Activated CD8-positive, alpha-beta memory T cell treated with anti-CD3 and anti-CD28 coated beads for 1 hour (primary cell): ENCODE results near the gene MRPL49.
A peak's percentile ranks its signal among the peaks of the same experiment; 100 is the strongest.
"Not testable (repeated sequence)": the region's sequence is repeated elsewhere in the genome, so short reads cannot be mapped to it uniquely, and the experiment has no call there.

Source experiments
- DNase-seq, 2 donors: peaks; one replicate each; pipeline ENCODE4 v3.0.0-alpha.2; 2020; ENCODE audit warnings: low read depth in 1 of 2; ENCODE audit errors: extremely low read depth in 1 of 2

The MRPL49 gene

GRCh38 chr11:65132238-65132987, 10.3 kb downstream of the MRPL49 start:
- DNase-seq, result no peak

DNA sequence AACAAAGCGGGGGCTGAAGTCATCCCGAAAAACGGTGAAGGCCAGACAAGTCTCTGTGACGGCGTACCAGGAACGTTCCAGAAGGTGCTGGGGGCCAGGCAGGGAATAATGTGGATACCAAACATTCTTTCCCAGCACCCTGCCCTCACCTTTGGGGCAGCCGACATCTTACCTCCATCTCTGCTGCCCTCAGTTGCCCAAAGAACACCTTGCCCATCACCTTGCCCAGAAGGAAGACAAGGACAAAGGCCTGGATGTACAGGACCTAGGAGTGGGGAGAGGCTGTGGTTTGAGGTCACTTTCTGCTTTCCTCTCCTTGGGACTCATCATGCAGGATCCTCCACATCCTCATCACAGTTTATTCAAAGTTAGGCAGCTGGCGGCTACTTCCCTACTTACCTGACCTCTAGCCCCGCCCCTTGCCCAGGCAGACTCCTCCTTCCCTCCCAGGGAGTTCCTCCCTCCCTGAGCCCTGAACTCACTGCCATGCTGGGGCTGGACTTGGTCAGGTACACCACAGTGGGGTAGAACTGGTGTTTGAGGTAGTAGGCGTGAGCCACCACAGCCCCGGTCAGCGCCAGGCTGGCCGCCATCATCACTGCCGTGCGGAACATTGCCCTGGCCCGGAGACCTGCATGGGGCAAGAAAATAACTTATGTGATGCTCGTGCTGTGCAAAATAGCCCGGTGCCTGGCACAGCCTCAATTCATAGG, 11.0 kb downstream of the MRPL49 start:
- no peak for DNase-seq

DNA sequence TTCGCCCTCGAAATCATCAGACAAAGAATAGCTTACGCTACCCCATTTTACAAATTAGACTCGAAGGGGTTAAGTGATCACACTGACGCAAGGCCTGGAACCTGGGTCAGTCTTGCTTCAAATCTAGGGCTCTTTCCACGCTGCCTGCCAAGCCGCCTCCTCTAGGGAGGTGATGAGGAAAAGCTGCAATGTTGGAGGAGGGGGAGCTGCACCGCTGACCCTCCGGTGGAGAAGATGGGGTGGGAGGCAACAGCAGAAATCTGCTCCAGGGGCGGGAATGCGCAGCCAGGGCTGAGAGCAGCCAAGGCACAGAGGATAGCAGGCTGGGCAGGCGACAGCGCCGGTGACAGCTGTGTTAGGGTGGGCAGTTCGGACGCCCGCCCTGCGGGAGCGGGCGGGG, 11.6 kb downstream of the MRPL49 start:
- no peak for DNase-seq

DNA sequence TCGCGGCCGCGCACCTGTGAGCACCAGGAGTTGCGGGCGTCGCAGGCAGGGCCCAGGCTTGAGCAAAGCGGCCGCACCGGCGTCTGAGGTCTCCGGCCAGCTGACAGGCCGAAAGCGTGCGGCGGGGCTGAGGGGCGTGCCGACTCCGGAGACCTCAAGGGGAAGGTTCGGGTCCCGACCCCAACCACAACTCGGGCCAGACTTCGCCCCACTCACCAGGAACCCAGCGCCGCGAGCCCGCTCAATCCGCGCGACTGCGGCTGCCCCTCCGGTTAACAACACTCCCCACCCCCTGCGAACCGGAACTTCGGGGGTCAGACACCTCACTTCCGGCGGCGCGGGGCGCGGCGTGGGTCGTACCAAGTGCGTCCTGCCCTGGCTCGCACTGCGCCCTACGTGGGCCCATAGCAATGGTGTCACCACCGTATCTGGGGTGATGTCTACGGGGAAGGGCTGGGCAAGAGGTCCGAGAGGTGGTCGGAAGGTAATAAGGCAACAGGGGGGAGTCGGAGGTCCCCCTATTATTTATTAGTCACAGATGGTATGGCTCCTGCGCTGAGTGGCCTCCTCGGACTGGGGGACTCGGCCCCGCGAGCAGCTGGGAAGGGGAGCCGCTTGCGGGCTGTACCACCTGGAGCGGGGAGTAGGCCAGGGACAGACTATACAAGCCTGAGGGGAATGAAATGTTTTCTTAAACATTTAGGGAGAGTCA, 12.3 kb downstream of the MRPL49 start, which contains the start of gene SYVN1:
Gene SYVN1 (minus strand): TSS at position 280 of the 712 bp plus-strand sequence. CDS start 918 bp downstream, outside the sequence.
- peak; percentile 65 to 86 for DNase-seq

GRCh38 chr11:65134952-65135632, 13.0 kb downstream of the MRPL49 start:
- DNase-seq, result peak; percentile 55 to 64

- no peak for DNase-seq
Measured at GRCh38 chr11:65135633-65136145, 13.6 kb downstream of the MRPL49 start.

DNA sequence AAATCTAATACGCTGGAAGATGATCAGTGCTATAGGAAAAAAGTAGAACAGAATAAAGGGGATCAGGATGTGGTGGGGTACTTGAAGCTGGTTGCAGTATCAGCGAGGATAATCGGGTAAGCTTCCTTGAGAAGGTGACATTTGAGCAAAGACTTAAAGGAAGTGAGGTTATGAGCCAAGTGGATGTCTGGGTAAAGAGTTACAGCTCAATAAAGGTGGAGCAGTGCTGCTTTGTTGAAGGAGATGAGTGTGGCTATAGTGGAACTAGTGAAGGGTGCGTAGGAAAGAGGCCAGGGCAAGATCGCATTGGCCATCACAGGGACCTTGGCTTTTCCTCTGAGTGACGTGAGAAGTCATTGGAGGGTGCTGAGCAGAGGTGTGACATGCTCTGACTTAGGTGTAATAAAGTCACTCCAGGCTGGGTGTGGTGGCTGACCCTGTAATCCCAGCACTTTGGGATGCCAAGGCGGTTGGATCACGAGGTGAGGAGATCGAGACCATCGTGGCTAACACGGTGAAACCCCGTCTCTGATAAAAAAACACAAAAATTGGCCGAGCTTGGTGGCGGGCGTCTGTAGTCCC, 14.5 kb downstream of the MRPL49 start:
- DNase-seq, result no peak

- DNase-seq, result no peak
Measured at GRCh38 chr11:65141896-65142494, 19.9 kb downstream of the MRPL49 start.

DNA sequence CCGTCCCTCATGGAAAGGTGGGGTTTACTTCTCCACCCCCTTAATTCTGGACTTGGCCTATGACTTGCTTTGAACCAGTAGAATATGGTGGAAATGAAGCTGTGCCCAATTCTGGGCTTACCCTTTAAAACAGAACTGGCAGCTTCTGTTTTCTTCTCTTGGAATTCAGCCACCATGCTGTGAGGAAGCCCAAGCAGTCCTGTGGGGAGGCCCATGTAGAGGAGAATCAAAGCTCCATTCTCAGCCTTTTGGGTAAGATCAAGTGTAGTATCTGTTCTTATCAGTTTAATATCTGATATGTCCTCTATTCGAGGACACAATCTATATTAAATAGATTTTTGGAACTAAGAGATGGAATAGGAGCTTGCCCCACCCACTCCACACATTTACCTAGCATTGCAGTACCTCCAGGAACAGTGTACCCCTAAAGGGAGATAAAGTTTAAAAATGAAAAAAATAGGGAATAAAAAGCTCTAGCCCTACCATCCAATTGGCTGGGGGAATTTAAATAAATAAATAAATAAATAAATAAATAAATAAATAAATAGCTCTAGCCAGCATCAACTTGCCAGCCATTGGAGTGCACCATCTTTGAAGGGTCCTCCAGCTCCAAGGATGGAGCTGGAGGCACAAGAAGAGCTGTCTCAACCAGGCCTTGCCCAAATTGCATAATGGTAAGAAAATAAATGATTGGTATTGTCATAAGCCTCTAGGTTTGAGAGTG, 25.4 kb downstream of the MRPL49 start:
- no peak for DNase-seq

- no peak for DNase-seq
Measured at GRCh38 chr11:65148657-65149056, 26.5 kb downstream of the MRPL49 start.

DNA sequence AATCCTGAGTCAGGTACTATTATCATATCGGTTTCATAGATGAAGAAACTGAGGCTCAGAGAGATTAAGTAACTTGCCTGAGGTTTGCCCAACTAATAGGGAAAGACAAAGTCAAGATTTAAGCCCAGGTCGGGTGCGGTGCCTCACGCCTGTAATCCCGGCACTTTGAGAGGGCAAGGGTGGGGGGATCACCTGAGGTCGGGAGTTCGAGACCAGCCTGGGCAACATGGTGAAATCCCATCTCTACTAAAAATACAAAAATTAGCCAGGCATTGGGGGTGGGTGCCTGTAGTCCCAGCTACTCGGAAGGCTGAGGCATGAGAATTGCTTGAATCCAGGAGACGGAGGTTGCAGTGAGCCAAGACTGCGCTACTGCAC, 28.0 kb downstream of the MRPL49 start:
- DNase-seq, result not testable (repeated sequence)

GRCh38 chr11:65150509-65151299, 28.6 kb downstream of the MRPL49 start:
- DNase-seq, result no peak

GRCh38 chr11:65151331-65151899, 29.3 kb downstream of the MRPL49 start:
- DNase-seq, result no peak

DNA sequence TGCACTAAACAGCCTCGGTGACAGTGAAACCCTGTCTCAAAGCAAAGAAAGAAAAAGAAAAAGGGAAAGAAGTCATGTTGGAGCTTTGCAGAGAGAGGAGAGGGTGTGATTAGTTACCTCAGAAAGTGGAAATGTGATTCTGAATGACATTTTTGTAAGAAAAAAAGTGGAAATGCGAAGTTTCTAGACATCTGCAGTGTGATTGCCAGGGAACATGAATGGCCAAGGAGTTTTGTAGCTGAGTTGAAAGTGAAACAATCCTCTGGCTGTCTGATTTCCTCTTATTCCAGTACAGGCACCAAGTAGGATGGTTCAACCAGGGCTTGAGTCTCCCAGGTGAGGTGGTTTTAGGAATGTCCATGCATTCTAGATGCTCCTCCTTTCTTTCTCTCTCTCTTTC, 30.0 kb downstream of the MRPL49 start:
- DNase-seq, result no peak

- DNase-seq, result no peak
Measured at GRCh38 chr11:65156256-65156655, 34.1 kb downstream of the MRPL49 start.

DNA sequence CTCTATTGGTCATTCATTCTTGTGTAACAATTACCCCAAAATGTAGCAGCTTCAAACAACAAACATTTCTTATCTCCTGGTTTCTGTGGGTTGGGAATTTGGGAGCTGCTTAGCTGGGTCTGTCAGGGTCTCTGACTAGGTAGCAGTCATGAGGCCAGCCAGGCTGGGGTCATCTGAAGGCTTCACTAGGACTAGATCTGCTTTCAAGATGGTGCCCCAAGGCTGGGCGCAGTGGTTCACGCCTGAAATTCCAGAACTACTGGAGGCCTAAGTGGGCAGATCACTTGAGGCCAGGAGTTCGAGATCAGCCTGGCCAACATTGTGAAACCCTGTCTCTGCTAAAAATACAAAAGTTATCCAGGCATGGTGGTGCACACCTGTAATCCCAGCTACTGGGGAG, 34.8 kb downstream of the MRPL49 start:
- no peak for DNase-seq

DNA sequence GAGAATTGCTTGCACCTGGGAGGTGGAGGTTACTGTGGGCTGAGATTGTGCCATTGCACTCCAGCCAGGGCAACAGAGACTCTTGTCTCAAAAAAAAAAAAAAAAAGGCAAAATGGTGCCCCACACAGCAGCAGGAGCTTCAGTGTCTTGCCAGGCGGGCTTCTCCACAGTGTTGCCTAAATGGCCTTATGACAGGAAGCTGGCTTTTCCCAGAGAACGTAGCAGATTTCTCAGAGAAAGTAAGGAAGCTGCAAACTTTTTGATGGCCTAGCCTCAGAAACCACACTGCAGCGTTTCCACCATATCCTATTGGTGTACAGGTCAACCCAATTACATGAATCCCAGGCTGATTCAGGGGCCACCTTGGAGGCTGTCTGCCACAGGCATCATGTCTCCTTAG, 35.2 kb downstream of the MRPL49 start:
- no peak for DNase-seq

DNA sequence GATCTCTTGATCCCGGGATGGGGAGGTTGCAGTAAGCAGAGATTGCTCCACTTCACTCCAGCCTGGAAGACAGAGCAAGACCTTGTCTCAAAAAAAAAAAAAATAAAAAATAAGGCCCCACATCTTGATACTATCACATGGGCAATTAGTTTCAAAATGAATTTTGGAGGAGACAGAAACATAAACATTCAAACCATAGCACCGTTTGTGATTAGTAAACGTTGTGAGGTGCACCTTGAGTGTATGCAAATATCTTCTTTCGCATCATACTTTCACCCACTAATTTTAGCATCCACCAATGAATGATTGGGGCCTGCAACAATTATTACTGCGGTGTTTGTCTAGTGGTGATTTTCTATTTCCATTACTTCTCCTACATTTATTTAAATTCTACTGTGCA, 36.9 kb downstream of the MRPL49 start:
- no peak for DNase-seq
